ENCODE data around the gene MUC20.
"Not testable (repeated sequence)": the region's sequence is repeated elsewhere in the genome, so short reads cannot be mapped to it uniquely, and the experiment has no call there.

The MUC20 gene

GRCh38 chr3:195731356-195731905 lies 10.7 kb downstream of the MUC20 start:
- no peak for DNase-seq

GRCh38 chr3:195732940-195733339 lies 12.2 kb downstream of the MUC20 start:
- no peak for DNase-seq

- no peak for DNase-seq
Observed at GRCh38 chr3:195735036-195735695, 14.4 kb downstream of the MUC20 start.

GRCh38 chr3:195736866-195737490 lies 16.2 kb downstream of the MUC20 start:
- DNase-seq: no peak

GRCh38 chr3:195737782-195738181 lies 17.0 kb downstream of the MUC20 start:
- not testable (repeated sequence) for DNase-seq

GRCh38 chr3:195738274-195739044 lies 17.7 kb downstream of the MUC20 start:
- no peak for DNase-seq

- no peak for DNase-seq
Observed at GRCh38 chr3:195739561-195740111, 18.9 kb downstream of the MUC20 start.

GRCh38 chr3:195744437-195744836 lies 23.7 kb downstream of the MUC20 start:
- no peak for DNase-seq

- DNase-seq: no peak
Observed at GRCh38 chr3:195746346-195746745, 25.6 kb downstream of the MUC20 start.

- DNase-seq: no peak
Observed at GRCh38 chr3:195746751-195747150, 26.0 kb downstream of the MUC20 start.

GRCh38 chr3:195748661-195749060 lies 27.9 kb downstream of the MUC20 start:
- no peak for DNase-seq

GRCh38 chr3:195749101-195749500 lies 28.3 kb downstream of the MUC20 start:
- DNase-seq: not testable (repeated sequence)

- DNase-seq: no peak
Observed at GRCh38 chr3:195750797-195751520, 30.2 kb downstream of the MUC20 start.

GRCh38 chr3:195751560-195751959 lies 30.8 kb downstream of the MUC20 start:
- no peak for DNase-seq

GRCh38 chr3:195752066-195752465 lies 31.3 kb downstream of the MUC20 start:
- DNase-seq: no peak

- no peak for DNase-seq
Observed at GRCh38 chr3:195752546-195753331, 32.0 kb downstream of the MUC20 start.

GRCh38 chr3:195753581-195753980 lies 32.8 kb downstream of the MUC20 start:
- no peak for DNase-seq

- no peak for DNase-seq
Observed at GRCh38 chr3:195754141-195754540, 33.4 kb downstream of the MUC20 start.

GRCh38 chr3:195754906-195755305 lies 34.1 kb downstream of the MUC20 start:
- DNase-seq: no peak

GRCh38 chr3:195755391-195755790 lies 34.6 kb downstream of the MUC20 start:
- no peak for DNase-seq

GRCh38 chr3:195755791-195756676 lies 35.3 kb downstream of the MUC20 start:
- no peak for DNase-seq
